Retina (tissue), 1 donor: ENCODE results near the gene TIAL1.
"Not testable (repeated sequence)": the region's sequence is repeated elsewhere in the genome, so short reads cannot be mapped to it uniquely, and the experiment has no call there.

Experiments
- DNase-seq: peaks from one replicate; pipeline ENCODE4 v3.0.0-alpha.2; 2016

Gene TIAL1, protein sequence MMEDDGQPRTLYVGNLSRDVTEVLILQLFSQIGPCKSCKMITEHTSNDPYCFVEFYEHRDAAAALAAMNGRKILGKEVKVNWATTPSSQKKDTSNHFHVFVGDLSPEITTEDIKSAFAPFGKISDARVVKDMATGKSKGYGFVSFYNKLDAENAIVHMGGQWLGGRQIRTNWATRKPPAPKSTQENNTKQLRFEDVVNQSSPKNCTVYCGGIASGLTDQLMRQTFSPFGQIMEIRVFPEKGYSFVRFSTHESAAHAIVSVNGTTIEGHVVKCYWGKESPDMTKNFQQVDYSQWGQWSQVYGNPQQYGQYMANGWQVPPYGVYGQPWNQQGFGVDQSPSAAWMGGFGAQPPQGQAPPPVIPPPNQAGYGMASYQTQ

DNA sequence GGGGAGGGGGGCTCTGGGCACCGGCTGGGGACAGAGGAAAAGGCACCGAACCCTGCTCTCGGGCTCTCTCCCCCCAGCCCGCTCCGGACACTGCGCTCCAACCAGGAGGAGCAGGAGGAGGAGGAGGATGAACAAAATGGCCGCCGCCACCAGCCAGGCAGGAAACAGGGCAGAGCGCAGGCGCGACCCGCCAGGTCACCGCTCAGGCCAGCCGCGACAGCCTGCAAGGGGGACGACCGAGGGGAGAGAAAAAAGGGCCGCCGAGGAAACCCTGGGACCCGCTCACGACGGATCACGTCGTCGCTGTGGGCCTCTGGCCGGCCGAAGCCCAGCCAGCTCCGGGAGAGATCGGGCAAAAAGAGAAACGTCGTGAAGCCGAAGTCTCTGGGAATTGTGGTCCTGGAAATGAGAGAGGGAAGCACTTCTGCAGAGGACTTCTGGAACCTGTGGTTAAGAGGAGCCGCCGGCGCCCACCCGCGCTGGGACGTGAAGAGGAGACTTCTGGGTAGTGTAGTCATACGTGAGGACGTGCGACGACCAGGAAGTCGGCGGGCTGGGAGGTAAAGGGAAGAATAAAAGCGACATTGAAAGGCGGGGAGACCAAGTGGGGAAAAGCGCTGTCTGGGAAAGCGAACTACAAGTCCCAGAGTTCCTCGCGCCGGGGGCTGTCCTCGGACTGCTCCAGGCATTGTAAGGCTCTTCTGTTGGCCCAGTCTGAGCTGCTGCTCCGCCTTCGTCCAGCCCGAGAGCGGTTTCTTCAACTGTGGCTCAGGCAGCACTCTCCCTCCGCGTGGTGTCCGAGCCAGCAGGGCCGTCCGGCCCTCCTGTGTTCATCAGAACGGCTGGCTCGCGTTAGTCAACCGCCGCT lies at the start of gene TIAL1:
TSS of gene TIAL1 (minus strand) at position 428 of the 868 bp plus-strand sequence. CDS start 499 bp downstream, outside the sequence.
- peak; percentile 99 for DNase-seq

DNA sequence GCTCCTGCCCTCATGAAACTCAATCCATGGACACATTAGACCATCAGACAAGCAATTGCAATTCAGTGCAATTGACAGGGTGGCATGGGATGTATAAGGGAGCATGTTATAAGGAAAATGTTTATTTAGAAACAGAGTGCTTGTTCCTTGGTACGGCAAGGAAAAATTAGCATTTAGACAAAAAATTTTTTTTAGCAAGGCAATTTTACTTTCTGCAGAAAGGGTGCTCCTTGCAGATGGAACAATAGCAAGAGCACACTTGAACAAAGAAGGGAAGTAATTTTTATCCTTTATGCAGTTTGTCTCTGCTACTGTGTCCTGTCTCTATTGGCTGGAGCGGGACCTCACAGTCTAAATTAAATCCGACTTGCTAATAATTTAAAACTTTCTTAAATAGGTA lies 48.2 kb upstream of the TIAL1 start:
- DNase-seq = no peak

DNA sequence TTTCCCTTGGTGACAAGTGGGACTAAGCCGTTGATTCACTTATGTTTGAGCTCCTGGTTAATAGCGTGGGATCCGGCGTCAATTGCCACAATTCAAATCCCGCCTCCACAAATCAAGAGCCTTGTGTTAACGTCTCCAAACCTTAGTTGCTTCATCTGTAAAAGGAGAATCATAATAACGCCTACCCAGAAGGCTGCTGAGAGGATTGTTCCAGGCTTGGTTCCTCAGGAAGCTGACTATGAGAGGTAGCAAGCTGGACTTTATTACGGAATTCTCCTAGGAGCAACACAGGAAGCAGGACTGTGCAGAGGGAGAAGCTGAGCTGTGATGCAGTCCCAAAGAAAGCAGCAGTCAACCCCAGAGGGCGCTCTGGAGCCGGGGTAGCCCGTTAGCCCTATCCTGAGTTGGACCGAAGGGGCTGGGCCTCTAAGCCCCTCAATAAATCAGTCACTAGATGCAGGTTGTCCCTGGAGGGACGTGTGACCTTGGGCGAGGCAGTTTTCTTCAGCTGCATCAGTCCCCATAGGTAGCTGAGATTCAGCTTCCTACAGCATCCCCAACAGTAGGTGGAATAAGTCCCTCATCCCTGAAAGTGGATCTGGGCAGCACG lies 47.5 kb upstream of the TIAL1 start:
- DNase-seq = no peak

GRCh38 chr10:119643306-119644204 lies 46.8 kb upstream of the TIAL1 start:
- DNase-seq = no peak

DNA sequence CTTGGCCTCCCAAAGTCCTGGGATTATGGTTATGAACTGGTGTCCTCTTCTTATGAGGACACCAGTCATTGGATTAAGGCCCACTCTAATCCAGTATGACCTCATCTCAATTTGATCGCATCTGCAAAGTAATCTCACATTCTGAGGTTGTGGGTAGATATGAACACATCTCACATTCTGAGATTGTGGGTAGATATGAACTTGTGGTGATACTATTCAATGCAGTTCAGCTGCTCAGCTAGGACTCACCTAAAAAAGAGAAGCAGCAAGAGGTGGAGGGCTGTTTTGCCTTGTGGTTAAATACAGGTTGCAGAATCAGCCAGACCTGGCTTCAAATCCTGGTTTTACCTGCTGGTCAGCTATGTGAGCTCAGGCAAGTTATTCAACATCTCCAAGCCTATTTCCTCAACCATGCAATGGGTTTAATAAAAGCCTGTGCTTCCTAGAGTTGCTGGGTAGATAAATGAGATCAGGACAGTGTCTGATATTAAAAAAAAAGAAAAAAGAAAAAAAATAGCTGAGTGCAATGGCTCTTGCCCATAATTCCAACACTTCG lies 45.9 kb upstream of the TIAL1 start:
- no peak for DNase-seq

DNA sequence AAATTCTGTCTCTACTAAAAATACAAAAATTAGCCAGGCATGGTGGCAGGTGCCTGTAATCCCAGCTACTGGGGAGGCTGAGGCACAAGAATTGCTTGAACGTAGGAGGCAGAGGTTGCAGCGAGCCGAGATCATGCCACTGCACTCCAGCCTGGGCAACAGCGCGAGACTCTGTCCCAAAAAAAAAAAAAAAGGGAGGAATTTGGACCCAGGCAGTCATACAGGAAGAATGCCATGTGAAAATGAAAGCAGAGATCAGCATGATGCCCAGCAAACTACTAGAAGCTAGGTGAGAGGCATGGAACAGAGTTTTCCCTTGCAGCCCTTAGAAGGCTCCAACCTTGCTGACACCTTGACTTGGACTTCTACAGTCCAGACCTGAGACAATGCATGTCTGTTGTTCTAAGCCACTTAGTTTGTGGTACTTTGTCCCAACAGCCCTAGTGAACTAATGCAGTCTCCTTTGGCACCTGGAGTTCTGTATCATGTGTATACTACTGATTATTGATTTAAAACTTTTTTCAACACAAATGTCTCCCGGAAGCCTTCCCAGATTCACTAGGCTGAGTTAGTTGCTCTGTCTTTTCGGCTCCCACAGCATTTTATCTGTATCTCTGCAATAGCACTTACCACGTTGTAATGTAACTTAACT lies 44.2 kb upstream of the TIAL1 start:
- DNase-seq = no peak

- DNase-seq = no peak
Measured at GRCh38 chr10:119640384-119640783, 43.6 kb upstream of the TIAL1 start.

- DNase-seq = no peak
Measured at GRCh38 chr10:119638982-119639381, 42.2 kb upstream of the TIAL1 start.

DNA sequence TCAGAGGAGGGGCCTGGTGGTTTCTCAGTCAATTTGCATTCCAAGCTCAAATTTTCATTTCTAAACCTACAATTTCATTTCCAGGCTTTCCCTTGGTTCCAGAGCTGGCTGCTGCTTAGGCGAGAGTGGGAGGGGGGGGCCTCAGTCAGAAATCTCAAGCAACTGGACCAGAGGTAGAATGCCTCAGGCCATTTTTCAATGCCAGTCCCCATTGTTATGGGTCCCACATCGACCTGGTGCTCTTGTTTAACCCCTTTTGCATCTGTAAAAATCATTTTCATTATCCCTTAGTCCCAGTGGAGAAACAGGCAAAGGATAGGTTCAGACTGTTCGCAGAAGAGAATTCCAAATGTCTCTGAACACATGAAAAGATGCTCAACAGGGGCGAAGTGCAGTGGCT lies 40.9 kb upstream of the TIAL1 start:
- no peak for DNase-seq

DNA sequence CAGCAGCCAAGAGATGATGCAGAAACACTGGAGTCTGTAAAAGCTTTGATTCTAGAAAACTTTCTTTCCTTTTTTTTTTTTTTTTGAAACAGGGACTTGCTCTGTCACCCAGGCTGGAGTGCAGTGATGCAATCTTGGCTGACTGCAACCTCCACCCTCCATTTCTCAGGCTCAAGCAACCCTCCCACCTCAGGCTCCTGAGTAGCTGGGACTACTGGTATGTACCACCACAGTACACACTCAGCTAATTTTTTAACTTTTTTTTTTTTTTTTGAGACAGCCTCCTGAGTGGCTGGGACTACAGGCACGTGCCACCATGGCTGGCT lies 37.4 kb upstream of the TIAL1 start:
- no peak for DNase-seq

DNA sequence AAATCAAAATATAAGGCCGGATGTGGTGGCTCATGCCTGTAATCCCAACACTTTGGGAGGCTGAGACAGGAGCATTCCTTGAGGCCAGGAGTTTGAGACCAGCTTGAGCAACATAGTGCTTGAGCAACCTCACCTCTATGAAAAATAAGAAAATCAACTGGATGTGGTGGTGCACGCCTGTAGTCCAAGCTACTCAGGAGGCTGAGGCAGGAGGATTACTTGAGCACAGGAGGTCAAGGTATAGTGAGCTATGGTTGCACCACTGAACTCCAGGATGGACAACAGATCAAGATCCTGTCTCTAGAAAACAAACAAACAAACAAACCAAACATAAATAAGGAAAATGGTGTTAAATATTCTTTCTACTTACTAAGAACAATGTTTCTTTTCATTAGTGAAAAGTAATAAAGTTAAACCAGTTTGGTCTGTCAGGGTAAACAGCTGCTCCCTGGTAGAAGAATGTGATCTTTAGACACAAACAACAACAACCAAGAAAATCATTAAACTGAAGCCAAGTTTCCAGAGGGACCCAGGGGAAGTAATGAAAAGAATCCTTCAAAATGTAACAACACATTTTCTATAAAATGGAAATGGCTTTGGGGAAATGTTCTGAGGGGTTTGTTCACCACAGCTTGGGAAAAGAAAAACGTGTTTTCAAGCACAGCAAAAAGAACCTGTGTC lies 36.9 kb upstream of the TIAL1 start:
- DNase-seq = no peak

GRCh38 chr10:119630300-119630699 lies 33.5 kb upstream of the TIAL1 start:
- no peak for DNase-seq

GRCh38 chr10:119625570-119626280 lies 29.0 kb upstream of the TIAL1 start:
- DNase-seq = no peak

GRCh38 chr10:119621078-119621384 lies 24.3 kb upstream of the TIAL1 start:
- no peak for DNase-seq

DNA sequence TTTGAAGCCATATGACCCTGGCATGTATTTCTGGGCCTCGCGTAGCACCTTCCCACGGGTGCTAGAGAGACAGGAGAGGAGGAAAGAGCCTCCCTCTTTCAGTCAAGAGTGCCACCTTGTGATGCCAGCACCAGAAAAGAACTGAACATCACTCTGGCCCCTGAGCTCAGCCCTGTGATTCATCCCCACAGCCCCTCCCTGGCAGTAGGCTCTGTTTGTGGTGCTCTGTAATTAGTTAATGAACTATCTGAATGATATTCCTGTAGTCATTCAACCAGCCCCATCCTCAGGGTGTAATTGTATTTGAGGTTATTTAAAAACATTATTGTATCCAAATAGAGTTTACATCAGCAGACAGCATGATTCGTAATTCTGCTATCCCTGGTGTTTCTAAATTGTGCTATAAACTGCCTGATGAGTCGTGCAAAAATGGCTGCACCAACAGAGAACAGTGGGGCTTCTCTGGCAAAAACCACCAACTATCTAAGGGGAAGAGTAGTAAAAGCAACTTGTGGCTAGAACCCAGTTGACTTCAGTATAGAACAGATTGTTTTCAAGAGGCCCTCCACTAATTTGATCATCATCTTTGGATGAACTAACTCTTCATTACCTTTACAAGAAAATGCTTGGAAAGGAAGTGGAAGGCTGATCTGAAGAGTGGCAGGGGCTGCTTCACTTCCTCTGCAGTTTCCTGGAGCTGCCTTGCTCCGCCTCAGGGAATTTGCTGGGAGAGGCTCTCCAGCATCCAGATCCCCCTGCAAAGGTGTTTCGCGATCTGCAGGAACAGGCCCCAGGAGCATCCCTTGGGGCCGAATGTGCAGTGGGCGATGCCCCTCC lies 23.7 kb upstream of the TIAL1 start:
- DNase-seq = no peak

DNA sequence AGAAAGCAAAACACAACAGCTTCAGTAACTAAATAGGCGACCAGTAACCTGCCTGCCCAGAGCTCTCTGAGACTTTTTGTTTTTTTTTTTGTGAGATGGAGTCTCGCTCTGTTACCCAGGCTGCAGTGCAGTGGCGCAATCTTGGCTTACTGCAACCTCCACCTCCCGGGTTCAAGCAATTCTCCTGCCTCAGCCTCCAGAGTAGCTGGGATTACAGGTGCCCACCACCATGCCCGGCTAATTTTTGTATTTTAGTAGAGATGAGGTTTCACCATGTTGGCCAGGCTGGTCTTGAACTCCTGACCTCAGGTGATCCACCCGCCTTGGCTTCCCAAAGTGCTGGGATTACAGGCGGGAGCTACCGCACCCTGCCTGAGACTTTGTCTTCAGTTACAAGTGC lies 23.0 kb upstream of the TIAL1 start:
- not testable (repeated sequence) for DNase-seq

DNA sequence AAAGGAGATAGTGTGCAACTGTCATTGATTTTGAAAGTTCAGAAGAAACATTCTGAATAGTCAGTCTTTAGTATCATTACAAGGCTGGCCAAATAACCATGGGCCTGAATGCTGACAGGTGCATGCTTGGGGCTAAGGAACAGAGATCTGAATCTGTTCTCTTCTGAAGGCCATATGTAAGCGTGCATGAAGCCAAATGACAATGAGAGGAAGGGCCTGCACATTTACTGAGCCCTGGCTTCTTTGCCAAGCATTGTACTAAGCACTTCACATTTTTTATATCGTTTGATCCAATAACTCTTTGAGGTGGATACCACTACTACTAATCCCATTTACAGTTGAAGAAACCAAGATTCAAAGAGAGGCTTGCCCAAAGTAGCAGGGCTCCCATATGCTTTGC lies 22.5 kb upstream of the TIAL1 start:
- DNase-seq = no peak

DNA sequence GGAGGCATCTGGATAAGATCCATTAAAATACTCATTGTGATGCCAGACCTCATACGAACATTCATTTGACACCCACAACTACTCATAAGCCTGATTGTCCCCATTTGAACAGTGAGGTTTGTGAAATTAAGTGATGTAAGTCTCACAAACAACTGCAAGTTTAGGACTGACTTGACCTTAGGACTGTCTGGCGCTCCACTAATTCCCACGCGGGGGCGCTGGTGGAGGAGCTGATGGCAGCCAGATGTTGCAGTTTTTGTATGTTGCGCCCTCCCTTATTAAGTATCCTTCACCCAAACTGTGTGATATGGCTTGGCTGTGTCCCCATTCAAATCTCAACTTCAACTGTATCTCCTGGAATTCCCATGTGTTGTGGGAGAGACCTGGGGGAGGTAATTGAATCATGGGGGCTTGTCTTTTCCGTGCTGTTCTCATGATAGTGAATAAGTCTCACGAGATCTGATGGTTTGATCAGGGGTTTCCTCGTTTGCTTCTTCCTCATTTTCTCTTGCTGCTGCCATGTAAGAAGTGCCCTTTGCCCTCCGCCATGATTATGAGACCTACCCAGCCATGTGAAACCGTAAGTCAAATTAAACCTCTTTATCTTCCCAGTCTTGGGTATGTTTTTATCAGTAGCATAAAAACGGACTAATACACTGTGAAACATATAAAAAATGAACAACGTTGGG lies 20.3 kb upstream of the TIAL1 start:
- no peak for DNase-seq

DNA sequence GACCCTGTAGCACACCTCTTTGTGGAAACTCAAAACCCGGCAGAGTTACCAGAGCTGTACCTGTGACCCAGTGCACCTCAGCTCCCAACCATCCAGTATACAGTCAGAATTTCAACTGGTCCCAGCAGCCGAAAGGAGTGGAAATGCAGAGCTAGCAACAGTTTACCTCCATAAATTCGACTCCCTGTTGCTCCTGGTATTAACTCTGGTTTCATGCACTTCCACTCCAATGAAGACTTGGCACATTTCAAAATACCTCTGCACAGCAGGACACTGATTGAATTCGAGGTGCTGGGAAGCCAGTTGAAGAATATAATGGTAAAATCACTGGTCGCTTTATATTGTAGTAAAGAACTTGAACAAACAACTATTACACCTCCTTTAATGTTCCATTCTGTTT lies 17.9 kb upstream of the TIAL1 start:
- DNase-seq = no peak
